NCI-H1048 (cell line): Measurements from ENCODE around the gene SIGLEC1.

Experiments used
- DNase-seq: peaks from one replicate; lab custom pipeline; 2025; lab: John Stamatoyannopoulos, UW

The SIGLEC1 gene

DNA sequence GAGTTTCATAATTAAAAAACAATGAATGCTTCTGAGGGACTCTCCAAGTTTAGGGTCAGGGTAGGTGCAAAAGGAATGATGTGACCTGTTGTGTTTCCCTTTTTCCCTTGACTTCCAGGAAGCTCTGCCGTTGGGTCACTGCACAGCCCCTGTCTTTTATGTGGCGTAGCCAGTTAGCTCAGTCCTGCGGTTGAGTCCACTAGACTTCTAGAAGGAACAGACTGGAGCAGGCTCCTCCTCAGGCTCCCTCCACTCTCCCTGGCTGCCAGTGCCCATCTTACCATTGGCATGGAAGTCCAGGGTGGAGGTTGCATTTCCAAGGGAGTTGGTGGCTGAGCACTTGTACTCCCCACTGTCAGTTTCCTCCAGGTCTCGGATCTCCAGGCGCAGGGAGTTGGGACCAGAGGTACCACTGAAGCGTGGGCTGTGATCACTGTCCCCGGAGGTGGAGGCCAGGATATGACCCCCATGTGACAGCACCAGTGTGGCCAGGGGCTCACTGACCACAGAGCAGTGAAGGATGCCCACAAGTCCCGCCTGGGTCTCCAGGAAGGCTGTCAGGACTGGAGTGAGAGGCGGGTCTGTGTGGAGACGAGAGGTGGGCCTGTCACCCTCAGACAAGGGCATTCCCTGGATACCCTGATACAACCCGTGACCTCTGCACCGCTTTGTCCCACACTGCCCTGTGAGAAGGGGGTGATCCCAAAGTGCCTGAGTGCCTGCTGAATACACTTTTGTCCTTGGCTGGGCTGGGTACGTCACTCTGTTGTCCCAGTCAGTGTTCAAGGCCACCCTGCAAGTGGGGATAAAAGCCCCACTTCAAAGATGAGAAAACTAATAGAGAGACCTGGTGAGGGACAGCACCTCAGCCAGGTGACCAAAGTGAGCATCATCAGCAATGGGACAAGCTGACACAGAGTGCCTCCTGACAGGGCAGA lies 11.1 kb downstream of the SIGLEC1 start:
- no peak for DNase-seq

DNA sequence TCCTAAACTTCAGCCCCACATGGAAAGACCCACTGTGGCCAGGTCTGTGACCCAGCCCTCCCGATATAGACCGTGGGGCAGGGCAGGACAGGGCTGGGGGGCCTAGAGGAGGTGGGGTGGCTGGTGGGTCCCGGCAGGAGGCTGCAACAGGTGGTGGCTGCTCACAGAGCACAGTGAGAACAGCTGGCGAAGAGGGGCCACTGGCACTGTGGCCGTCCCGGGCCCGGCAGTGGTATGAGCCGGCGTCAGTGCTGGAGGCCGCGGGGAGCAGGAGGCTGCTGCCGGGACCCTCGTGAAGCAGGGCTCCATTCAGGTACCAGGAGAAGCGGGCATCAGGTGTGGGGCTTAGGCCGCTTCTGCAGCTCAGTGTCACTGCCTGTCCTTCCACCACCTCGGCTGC lies 13.4 kb downstream of the SIGLEC1 start:
- no peak for DNase-seq

DNA sequence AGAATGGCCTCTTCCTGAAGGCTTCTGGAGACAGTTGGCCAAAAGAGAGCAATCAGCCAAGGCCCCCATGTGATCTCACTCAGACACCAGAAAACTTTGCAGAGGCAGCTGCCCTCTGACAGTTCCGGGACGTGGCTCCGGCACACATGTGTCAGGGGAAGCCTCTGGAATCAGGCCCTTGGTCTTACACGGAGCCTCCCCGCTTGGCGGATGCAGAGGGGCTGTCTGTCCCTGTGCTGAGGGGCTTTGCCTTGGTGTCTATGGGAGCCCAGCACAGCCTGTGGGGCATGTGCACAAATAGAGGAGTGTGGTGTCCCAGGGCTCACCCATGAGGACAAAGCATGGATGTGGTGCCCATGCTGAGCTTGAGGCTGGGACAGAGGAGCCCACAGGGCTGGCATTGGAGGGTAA lies 13.8 kb downstream of the SIGLEC1 start:
- no peak for DNase-seq

DNA sequence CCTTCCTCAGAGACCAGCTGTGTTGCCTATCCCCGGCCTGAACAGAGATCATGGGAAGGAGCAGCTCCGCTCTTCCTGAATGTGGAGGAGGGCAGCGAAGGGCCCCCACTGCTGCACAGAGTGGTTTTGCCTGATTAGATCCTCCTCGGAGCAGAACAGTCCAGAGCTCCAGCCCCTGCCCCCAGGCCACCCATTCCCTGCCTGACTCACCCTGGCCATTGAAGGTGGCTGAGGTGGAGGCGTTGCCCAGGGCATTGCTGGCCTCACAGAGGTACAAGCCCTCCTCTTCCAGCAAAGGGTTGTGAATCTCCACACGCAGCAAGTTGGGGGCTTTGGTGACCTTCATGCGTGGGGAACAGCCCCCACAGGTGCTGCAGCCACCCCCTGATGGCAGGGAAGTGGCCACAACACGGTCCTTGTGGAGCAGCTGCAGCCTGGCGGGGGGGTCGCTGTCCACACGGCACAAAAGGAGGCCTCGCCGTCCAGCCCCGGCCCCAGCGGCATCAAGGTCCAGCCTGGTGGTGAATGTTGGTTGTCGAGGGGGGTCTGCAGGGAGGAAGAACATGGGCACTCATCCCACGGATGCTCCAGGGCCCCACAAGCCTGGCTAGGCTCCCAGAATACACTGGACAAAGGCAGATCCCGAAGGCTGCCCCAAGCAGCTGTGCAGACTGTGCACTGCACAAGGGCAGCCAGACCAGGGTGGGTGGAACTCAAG lies 14.7 kb downstream of the SIGLEC1 start:
- DNase-seq = no peak

DNA sequence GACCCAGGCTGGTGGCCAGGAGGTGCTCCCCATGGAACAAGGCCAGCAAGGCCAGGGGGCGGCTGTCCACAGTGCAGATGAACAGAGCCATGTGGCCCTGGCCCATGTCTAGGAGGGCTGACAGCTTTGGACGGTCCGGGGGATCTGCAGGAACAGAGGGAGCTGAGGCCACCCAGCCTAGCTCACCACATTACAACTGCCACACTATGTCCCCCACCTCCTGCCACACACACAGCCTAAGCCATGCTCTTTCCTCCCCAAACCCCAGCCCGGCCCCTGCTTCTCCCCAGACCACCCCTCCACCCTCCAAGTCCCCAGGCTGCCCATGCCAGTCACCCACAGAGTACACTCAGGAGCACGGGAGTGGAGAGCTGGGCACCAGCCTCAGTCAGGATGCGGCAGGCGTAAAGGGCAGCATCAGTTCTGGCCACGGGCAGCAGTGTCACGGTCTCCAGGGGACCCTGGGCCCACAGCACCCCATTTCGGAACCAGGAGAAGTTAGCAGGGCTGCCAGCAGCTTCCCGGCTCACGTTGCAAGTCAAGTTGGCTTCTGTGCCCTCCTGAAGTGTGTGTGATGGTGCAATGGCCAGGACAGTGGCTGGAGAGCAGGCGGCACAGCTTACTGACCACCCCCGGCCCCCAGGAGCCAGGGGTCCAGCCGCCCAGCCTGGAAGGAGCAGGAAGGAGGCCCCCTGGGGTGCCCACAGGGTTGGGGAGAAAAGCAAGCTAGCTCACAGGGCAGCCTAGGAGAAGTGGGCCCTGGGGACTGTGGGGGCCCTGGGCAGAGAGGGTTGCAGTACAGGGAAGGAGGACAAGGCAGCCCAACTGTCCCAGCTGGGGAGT lies 15.4 kb downstream of the SIGLEC1 start:
- DNase-seq = no peak

DNA sequence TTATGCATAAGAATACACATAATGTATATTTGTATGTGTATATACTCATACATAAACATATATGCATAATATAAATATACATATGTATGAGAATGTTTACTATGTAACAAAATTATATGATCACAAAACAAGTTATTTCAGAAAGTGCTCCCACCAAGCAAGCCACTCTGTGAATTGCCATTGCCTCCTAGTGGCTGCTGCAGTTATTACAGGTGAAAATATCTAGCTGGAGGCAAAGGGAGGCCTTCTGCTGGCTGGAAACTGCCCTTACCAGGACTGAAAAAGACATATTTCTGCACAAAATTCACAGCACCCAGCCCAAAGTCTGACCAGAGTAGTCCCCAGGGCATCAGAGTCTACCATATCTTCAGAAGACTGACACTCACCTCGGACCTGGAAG lies 16.2 kb downstream of the SIGLEC1 start:
- DNase-seq = no peak

DNA sequence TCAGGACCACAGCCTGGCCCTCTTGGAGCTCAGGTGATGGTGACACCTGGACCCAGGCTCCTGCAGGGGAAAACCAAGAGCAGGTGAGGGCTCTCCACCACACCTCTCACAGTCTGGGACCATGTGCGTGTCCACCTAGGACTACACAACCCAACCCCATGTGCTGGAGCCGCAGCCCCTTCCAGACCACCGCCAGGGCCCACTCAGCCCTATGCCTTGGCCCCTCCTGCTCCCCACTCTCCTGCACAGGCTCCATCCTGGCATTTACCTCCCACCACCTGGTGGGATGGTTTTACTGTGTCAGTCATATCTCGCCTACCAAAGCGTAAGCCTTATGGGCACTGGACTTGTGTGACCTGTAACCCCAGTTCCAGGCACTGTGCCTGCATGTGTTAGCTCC lies 17.5 kb downstream of the SIGLEC1 start:
- DNase-seq = no peak

DNA sequence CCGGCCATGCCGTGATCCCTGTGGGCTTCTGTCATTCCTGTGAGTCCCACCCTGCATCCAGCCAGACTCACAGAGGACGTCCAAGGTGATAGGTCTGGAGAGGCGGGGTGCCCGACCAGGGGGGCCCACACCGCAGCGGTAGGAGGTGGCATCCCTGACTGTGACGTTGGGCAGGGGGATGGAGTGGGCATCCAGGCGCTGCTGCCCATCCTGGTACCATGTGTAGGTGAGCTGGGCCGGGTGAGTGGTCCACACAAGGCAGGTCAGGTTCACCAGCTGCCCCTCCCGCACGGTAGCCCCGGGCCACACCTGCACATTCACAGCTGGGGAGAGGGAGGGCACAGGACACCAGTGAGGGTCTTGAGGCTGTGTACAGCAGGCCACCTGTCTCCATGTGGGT lies 19.0 kb downstream of the SIGLEC1 start:
- no peak for DNase-seq

DNA sequence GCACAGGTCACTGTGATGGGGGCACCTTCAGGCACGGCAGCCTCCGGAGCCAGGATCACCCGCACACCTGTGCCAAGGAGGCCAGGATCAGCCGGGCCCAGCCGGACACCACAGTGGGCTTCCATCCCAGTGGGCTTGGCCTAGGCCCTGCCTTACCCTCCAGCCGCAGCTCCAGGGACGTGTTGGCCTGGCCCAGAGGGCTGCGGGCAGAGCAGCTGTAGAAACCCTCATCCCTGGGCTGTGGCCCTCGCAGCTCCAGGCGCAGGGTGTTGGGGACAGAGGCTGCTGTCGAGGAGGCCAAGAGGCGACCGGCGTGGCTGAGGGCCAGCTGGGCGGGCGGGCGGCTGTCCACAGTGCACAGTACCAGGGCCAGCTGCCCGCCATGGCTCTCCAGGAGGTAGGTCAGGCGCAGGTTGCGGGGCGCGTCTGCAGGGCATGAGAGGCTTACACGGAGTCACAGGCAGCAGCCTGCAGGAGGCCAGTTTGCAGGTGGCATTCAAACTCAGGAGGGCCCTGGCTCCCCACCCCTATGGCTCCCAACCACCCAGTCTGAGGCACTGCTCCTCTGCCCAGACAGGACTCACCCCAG lies 19.6 kb downstream of the SIGLEC1 start:
- DNase-seq = no peak

DNA sequence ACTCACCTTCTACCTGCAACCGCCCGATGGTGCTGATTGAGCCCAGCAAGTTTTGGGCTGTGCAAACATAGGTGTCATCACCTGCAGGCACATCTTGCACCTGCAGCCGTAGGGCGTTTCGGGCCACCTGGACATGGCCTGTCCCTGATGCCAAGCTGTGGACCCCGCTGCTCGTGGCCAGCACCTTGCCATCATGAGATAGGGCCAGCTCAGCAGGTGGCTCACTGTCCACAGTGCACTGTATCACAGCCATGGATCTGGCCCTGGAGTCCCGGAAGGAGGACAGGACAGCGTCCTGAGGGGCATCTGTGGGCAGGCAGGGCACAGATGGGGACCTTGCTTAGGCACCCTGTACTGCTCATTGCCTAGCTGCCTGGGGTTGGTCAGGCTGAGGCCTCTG lies 20.5 kb downstream of the SIGLEC1 start:
- DNase-seq = no peak

DNA sequence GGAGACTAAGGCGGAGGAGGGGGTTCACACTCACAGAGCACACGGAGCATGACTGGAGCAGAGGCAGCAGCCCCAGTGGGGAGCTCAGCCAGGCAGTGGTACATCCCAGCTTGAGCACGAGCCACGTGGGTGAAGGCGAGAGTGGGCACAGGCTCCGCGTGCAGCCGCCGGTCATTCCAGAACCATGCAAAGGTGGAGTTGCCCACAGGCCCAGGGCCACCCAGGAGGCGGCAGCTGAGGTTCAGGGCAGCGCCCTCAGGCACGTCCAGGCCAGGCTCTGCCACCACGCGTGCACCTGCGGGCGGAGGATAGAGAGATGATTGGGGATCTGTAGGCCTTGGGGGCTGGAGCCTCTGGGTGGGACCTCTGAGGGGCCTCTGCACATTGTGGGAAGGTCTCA lies 21.1 kb downstream of the SIGLEC1 start:
- DNase-seq = no peak

DNA sequence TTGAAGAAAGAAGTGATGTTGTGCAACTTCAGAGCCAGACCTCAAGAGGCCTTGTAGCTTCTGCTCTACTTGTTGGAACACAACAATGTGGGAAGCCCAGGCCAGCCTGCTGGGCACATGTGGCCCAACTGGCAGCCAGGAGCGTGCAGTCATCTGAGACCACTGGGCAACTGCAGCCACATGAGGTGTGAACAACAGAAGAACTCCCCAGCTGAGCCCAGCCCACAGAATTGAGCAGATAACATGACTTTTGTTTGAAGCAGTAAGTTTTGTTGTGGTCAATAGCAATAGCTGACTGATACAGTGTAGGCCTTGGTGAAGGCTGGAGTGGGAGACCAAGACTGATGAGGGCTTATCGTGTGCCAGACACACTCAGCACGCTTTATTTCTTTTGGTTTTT lies 22.0 kb downstream of the SIGLEC1 start:
- DNase-seq = no peak

DNA sequence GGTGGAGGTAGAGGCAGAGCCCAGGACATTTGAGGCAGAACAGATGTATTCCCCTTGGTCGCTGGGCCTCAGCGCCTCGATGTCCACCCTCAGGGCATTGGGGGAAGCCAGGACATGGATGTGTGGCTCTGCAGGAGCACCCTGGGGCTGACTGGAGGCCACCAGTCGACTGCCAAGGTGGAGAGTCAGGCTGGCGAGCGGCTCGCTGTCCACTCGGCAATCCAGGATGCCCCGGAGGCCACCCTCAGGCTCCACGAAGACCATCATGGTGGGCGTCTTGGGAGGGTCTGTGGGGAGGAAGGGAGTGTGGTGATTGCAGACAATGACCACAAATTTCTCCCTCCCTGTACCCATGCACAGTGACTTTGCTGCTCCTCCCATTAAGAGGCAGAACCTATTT lies 22.4 kb downstream of the SIGLEC1 start:
- no peak for DNase-seq

DNA sequence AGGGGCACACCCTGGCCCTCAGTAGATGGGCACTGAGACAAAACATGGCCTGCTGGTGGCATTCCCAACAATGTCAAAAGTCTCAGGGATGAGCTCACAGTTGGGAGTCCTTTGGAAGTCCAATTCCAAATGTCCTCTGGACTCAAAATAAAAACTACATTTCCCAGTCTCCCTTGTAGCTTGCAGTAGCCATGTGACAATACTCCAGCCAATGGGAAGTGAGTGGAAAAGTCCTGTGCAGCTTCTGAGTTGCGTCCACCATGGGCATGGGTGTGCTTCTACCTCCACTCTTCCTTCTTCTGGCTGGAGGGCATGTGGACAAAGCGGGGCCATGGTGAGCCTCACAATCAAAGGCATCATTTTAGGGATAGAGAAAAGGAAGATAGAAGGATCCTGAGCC lies 24.7 kb downstream of the SIGLEC1 start:
- no peak for DNase-seq

DNA sequence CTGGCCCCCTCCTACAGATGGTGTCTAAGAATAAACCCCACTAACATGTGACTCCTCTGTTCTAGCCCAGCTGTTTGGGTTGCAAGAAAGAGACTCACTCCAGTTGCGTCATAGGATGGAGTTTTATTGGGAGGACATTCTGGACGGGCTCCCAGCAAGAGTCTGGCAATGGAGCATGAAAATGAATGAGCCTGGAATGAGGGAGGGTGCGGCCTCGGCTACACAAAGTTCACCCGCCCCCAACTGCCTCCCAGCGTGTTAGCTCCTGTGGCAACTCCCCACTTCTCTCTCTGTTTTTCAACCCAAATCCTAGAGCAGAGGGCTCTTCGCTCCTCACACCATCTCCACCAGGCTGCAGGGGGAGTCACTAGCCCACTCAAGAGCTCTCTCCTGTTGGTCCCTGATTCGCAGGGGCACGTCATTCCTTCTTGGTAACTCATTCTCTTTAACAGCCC lies 25.5 kb downstream of the SIGLEC1 start:
- no peak for DNase-seq

DNA sequence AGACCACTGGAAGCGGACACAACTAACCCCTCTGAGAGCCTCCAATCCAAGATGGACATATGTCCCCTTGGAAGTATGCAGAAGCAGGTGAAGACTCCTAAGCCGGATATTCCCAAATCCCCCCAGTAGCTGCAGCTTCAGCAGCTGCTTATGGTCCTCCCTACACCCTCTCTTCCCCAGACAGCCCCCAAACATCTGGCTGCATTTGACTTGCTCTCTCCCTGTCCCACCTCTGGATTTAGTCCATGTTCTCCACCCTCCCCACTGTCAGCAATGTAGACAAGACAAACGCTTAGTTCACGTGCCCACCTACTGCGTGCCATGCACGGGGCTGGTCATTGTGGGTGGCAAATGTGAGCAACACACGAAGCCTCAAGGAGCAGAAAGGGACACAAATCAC lies 26.0 kb downstream of the SIGLEC1 start:
- DNase-seq = no peak

DNA sequence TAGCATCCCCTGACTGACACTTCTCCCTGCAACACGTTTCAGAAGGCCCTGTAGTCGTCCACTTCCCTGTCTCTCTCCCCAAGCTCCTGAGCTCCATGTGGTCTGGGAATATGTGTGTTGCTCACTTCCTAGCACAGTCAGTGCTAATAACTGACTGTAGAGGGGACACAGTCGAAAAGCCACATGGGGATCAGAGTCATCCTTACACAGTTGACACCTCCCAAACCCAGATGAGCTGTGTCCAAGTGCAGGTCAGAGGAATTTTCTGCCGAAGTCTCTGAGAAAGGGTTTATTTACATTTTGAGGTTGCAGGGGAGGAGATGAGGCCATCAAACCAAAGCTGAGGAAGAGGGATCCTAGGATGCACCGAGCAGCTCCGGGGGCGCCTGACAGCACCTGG lies 27.1 kb downstream of the SIGLEC1 start:
- no peak for DNase-seq

DNA sequence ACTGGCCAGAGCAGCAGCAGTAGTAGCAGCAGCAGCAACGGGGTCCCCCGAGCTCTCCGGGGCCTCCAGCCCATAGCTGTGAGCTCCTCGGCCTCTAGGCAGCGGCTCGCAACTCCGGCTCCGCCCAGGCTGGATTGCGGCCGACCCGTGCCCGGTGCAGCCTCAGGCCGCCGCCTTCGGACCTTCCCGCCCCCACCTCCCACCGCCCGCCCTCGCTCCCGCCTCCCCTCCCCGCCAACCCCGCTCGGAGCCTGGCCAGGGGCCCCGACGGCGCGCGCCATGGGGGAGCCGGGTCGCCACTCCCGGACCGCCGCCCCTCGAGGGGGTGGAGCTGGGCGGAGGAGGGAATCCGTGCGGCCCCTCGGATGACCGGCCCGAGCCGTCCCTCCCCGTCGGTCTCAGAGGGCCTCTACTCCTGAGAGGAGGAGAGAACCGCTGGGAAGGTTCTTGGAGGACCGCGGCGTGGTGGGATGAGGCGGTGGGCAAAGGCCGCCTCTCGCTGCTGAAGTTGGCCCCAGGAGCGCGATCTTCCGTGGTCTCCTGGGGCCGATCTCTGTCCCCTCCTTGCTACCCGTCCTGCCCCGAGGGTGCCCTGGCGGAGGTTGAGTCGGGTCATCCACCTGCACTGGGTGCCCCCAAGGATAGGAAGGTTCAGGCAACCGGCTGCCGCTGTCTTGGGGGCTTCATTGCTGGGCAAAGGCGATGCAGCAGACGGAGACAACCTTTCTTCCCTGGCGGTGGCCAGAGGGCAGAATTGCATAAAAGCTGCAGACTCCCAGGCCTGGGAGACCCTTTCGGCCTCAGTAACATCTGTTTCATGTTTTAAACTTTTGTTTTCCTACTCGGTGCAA lies 30.2 kb downstream of the SIGLEC1 start, which contains the start of gene ADAM33:
Gene ADAM33, minus strand, starts transcription at position 80 of the 851 bp plus-strand sequence. Its CDS starts 6 bp downstream, at position 74.
- DNase-seq = no peak

DNA sequence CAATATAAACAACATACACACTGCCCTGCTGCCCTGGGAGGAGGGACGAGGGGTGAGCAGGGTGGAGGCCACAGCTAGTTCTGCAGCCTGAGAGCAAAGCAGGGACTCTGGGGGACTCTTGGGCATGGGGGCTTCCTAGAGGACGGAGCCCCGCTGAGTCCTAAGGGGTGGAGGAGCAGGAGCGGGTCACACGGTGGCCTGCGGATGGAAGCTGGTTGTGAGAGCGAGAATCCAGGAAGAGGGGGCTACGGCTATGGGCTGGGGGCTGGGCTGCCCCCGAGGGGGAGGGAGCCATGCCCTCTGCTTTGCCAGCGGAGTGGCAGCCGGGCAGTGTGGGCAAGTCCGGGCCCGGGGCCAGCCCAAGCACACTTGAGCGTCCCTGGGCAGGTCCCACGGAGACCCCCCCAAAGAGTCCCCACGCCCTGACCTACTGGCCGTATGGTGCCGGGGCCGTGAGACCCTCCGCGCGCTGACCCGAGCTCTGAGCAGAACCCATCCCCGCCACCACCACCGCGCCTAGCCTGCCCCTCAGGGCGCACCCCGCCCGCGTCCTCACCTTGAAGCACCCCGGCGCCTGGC lies 31.0 kb downstream of the SIGLEC1 start:
- DNase-seq = no peak

DNA sequence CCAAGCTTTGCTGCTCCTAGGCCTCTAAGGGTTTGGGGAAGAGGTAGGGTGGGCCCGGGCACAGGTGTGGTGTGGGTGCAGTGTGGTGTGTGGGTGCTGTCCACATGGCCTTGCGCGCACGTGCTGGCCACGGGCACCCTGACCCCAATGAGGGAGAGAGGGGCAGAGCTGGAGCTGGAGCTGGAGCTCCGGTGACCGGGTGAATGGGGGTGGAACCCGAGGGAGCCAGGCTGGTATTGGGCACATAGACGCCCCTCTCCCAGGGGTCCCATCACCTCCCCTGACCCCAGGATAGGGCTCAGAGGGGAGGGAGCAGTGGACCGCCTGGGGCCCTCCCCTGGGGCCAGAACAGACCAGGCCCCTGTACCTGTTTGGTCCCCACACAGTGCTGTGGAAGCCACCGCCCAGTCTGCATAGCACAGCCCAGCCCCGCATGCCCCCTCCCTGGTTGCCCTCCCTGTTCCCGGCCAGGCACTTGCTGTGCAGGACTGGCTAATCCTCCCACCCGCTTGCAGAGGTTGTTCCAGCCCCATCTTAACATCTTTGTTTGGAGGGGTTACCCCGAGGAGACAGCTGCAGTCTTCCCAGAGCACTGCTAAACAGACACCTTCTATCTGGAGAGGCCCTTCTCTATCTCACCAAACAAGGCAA lies 31.6 kb downstream of the SIGLEC1 start:
- DNase-seq = no peak
